RWPE1 (cell line): ENCODE measurements around the gene ABCA7.
"Not testable (repeated sequence)": the region's sequence is repeated elsewhere in the genome, so short reads cannot be mapped to it uniquely, and the experiment has no call there.

Source experiments
- CTCF ChIA-PET: fragments of 350-600 bp; sonication (Branson Sonifier 250); formaldehyde crosslinking; extraction: SDS; loops from one replicate; lab custom pipeline; 2021; lab: Yijun Ruan, JAX
- POLR2A ChIA-PET: fragments of 400-600 bp; formaldehyde crosslinking; extraction: SDS; loops from one replicate; lab custom pipeline; 2020; ENCODE audit warnings: antibody characterized with exemption; ENCODE audit not compliant: low non-redundant PET; lab: Yijun Ruan, JAX
- DNase-seq: peaks from one replicate; pipeline ENCODE4 v3.0.0; 2012; ENCODE audit warnings: low spot score
- H3K27ac ChIP-seq: fragments of 450-650 bp; 2 replicates; pipeline ENCODE4 v1.5.1; 2017
- TF ChIP-seq, protein P1 (sequence below): fragments of 450-650 bp; conservative IDR thresholded peaks from 2 replicates; pipeline ENCODE4 v1.5.1; 2017; ENCODE audit warnings: low read depth, mild to moderate bottlenecking

Gene ABCA7

DNA sequence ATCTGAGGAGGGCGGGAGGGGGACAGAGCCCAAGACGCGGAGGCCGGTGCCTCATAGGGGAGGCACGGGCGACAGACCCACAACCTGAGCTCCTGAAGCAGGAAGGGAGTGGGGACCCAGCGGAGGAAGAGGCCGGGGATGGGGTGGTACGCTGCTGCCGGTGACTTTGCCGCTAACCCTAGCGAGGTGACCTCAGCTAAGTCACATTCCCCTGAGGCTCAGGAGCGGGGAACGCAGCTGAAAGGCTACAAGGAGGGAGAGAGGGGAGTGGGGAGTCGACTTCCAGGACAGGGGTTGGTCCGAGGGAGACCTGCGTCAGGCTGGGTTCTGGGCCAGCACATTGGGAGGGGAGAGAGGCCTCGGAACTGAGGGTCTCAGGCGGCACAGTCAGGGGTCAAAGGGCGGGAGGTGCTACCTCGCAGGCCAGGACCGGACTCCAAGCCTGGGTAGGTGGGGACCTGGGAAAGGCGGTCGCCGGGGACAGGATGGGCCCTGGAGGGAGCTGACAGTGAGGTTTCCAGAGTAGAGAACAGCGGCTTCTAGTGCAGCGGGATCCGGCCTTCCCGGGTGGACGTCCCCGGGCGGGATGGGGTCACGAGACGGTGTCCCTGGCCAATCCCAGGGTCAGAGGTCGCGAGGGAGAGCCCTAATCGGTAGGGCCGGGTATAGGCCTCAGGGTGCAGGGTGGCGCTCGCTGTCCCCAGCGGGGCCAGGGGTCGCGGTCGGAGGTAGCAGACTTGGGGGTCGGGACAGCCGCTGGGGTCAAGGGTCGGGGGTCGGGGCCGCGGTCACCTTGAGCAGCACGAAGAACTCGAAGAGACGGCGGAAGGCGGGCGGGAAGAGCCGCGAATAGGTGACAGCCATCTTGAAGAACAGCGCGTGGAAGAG is 19.7 kb upstream of the ABCA7 start:
- ChIA-PET CTCF (interaction anchor here (0.6 to 0.8 kb wide), 3 partner anchors 60 to 1019 kb away, joined by 3 to 4 read pairs (median 3); no protein-coding TSS in a partner anchor), POLR2A (no interaction called here)
- TF ChIP-seq, protein P1, sequence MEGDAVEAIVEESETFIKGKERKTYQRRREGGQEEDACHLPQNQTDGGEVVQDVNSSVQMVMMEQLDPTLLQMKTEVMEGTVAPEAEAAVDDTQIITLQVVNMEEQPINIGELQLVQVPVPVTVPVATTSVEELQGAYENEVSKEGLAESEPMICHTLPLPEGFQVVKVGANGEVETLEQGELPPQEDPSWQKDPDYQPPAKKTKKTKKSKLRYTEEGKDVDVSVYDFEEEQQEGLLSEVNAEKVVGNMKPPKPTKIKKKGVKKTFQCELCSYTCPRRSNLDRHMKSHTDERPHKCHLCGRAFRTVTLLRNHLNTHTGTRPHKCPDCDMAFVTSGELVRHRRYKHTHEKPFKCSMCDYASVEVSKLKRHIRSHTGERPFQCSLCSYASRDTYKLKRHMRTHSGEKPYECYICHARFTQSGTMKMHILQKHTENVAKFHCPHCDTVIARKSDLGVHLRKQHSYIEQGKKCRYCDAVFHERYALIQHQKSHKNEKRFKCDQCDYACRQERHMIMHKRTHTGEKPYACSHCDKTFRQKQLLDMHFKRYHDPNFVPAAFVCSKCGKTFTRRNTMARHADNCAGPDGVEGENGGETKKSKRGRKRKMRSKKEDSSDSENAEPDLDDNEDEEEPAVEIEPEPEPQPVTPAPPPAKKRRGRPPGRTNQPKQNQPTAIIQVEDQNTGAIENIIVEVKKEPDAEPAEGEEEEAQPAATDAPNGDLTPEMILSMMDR, result no peak
- no peak for DNase-seq
- peak overlapping the region; percentile 93 for H3K27ac ChIP-seq

DNA sequence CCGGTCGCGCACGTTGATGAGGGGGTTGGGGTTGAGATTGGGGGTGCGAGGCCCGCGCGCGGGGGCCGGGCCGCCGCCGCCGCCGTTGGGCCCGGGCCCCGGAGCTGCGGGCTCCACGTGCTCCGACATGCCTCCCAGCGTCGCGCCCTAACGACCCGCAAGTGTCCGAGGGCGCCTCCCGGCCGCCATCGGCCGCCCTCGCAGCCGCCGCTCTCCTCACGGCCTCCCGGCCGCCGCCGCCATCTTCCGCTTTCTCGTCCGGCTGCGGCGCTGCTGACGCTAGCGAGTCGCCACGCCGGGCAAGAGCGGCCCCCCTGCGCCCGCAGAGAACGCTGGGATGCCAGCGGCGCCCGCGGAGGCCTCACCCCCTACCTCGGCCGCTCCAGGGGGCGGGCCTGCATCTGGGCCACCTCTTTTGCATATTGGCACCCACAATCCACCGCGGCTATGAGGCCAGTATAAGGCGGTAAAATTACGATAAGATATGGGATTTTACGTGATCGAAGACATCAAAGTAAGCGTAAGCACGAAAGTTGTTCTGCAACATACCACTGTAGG is 19.0 kb upstream of the ABCA7 start, which contains the start of gene TMEM259:
Gene TMEM259, minus strand, starts transcription at position 256 of the 558 bp plus-strand sequence. Its CDS starts 127 bp downstream, at position 129.
- ChIA-PET CTCF (no interaction called here), POLR2A (no interaction called here)
- H3K27ac ChIP-seq, result peak within 1 kb of the TSS; percentile 93
- peak; percentile 96 for DNase-seq
- TF ChIP-seq, protein P1, result no peak

DNA sequence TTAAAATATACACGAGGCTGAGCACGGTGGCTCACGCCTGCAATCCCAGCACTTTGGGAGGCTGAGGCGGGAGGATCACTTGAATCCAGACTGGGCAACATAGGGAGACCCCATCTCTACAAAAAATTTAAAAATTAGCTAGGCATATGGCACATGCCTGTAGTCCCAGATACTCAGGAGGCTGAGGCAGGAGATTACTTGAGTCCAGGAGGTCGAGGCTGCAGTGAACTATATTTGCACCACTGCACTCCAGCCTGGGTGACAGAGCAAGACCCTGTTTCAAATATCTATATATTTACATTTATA is 16.1 kb upstream of the ABCA7 start:
- DNase-seq, H3K27ac ChIP-seq, CTCF ChIA-PET: not testable (repeated sequence)
- POLR2A ChIA-PET, result interaction anchor here (0.8 kb wide), 1 partner anchor 222 kb away, joined by 10 read pairs; no protein-coding TSS in a partner anchor

DNA sequence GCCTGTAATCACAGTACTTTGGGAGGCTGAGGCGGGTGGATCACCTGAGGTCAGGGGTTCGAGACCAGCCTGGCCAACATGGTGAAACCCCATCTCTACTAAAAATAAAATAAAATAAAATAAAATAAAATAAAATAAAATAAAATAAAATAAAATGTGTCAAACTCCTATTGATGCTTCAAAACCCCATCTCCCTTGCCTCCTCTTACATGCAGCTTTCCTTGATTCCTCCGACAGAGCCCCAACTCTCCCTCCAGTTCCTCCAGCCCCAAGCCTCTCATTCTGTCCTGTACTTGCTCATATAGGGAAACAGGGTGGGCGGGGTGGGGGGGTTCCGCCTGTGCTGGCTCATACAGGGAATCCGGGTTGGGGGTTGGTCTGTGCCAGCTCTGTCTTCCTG is 14.8 kb upstream of the ABCA7 start:
- H3K27ac ChIP-seq, result peak overlapping the region; percentile 99; the same call in 1 of the 2 replicates
- POLR2A ChIA-PET, CTCF ChIA-PET, DNase-seq: not testable (repeated sequence)

DNA sequence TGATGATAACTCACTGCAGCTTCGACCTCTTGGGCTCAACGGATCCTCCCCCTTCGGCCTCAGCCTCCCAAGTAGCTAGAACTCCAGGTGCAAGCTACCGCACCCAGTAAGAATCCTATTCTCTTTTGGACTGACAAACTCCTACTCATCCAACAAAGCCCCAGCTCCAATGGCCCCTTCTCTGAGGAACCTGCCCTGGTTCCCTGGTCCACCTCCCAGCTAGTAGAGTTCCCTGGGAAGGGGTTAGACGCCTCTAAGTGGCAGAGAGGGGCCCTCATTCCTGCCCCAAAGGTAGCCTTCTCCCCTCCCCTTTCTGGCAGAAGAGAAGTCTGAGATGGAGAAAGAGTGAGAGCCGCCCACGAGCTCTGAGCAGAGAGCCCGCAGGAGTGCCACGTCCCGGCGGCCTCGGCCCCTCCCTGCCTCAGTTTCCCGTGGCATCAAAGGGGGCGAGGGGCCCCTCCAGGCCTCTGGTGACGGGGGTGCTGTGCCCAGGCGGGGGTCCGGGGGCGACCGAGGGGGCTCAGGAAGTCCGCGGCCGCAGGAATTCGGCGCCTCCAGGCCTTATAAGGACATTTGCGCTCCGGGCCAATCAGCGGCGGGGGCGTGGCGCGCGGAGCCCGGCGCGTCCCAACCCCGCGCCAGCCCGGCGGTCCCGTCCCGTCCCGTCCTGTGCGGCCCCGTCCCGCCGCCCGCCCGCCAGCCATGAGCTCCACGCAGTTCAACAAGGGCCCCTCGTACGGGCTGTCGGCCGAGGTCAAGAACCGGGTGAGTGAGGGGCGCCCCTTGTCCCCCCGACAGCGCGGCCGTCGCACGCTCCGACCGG is 13.7 kb upstream of the ABCA7 start, which contains the start of gene CNN2:
Gene CNN2, plus strand, starts transcription at position 649 of the 823 bp plus-strand sequence. Its CDS starts 54 bp downstream, at position 703.
- peak within 1 kb of the TSS; percentile 99 for H3K27ac ChIP-seq
- POLR2A ChIA-PET, result interaction anchor here (0.6 to 2.8 kb wide), 4 partner anchors 14 to 184 kb away, joined by 3 to 11 read pairs (median 3); partner anchors contain the start of genes ABCA7 and WDR18
- TF ChIP-seq, protein P1, result no peak
- CTCF ChIA-PET, result no interaction called here
- peak; percentile 74 for DNase-seq

DNA sequence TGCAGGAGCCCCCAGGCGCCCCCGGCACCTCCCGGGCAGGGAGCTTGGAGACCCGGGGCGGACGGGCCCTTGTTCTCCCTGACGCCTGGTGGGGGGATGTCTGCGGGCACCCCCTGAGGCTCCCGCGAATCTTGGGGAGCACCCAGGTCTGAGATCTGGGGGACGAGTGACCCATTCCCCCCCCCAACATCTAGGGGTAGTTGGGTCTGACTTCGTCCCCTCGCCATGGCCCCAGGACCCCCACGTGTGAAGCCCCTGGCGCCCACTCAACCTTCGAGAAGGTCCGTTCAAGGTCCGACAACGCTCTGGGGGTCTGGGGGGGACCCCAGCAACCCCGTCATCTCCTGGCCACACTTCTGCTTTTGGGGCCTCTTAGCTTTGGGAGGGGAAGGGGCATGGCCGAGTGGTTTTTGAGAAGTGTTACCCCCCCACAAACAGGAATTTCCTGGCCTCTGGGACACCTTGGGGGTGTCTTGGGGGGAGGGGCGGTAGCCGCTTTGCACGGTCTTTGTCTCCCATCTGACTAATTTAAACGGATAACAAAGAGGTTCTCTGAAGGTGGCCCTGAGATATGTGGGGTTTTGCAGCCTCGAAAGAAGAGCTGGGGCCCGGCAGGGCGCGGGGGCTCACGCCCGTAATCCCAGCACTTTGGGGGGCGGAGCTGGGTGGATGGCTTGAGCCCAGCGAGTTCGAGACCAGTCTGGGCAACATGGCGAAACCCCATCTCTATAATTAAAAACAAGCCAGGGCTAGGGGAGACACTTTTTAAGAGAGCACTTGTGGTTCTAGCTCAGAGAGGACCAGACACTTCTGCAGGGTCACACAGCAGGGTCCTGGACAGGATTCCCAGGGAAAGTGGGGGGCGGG is 12.9 kb upstream of the ABCA7 start:
- peak overlapping the region; percentile 99 for H3K27ac ChIP-seq
- no peak for DNase-seq
- ChIA-PET CTCF (interaction anchor here (0.5 to 0.9 kb wide), 2 partner anchors 161 to 217 kb away, joined by 3 to 6 read pairs; no protein-coding TSS in a partner anchor), POLR2A (interaction anchor here (0.6 to 2.8 kb wide), 4 partner anchors 10 to 183 kb away, joined by 3 to 11 read pairs (median 4); partner anchors contain the start of genes ABCA7 and WDR18)
- TF ChIP-seq, protein P1, result no peak
